Parathyroid adenoma (tissue), 2 donors: ENCODE data around the gene TMEM132A.

ENCODE experiments used
- H2AFZ ChIP-seq: fragments of 300-600 bp; sonication (generic); one replicate; pipeline ENCODE4 v1.7.0; 2017; ENCODE audit warnings: antibody characterized with exemption, mild to moderate bottlenecking
- H3K27ac ChIP-seq: fragments of 300-600 bp; sonication (generic); one replicate; pipeline ENCODE4 v1.7.0; 2017
- H3K27me3 ChIP-seq: fragments of 300-600 bp; sonication (generic); one replicate; pipeline ENCODE4 v1.7.0; 2017; ENCODE audit warnings: low read length; ENCODE audit not compliant: control insufficient read depth, insufficient read depth
- H3K36me3 ChIP-seq: fragments of 300-600 bp; sonication (generic); one replicate; pipeline ENCODE4 v1.7.0; 2017; ENCODE audit warnings: low read length; ENCODE audit not compliant: control insufficient read depth, insufficient read depth
- H3K4me1 ChIP-seq: fragments of 300-600 bp; sonication (generic); one replicate; pipeline ENCODE4 v1.7.0; 2017; ENCODE audit warnings: control low read depth
- H3K4me2 ChIP-seq: fragments of 300-600 bp; sonication (generic); one replicate; pipeline ENCODE4 v1.7.0; 2017; ENCODE audit warnings: low read length
- H3K4me3 ChIP-seq: fragments of 300-600 bp; sonication (generic); one replicate; pipeline ENCODE4 v1.7.0; 2017; ENCODE audit warnings: low read depth, low read length
- H3K79me2 ChIP-seq: fragments of 300-600 bp; sonication (generic); one replicate; pipeline ENCODE4 v1.7.0; 2017; ENCODE audit warnings: control low read depth
- H3K9ac ChIP-seq: fragments of 300-600 bp; sonication (generic); one replicate; pipeline ENCODE4 v1.7.0; 2017; ENCODE audit warnings: mild to moderate bottlenecking
- H3K9me3 ChIP-seq: fragments of 300-600 bp; sonication (generic); one replicate; pipeline ENCODE4 v1.7.0; 2017; ENCODE audit warnings: low read length; ENCODE audit not compliant: control insufficient read depth
- CTCF ChIP-seq: fragments of 300-600 bp; sonication (generic); IDR thresholded peaks from one replicate; pipeline ENCODE4 v1.7.0; 2017; ENCODE audit warnings: antibody characterized with exemption, mild to moderate bottlenecking
- donor health status: primary hyperparathyroidism.

TMEM132A gene

GRCh38 chr11:60931917-60932316 lies 7.7 kb downstream of the TMEM132A start:
- Histone ChIP-seq H3K4me3 (no peak overlapping the region), H3K27ac (no peak overlapping the region), H3K9me3 (no peaks in the 10 kb centered on the region), H3K27me3 (no peaks in the 10 kb centered on the region), H3K9ac (no peak overlapping the region), H3K79me2 (no peaks in the 10 kb centered on the region), H2AFZ (no peak overlapping the region), H3K4me2 (no peak overlapping the region), H3K4me1 (no peaks in the 10 kb centered on the region), H3K36me3 (no peaks in the 10 kb centered on the region)
- TF ChIP-seq CTCF: no peak

GRCh38 chr11:60932605-60933356 lies 8.5 kb downstream of the TMEM132A start:
- H3K4me1 ChIP-seq: no peaks in the 10 kb centered on the region
- no peaks in the 10 kb centered on the region for H3K27me3 ChIP-seq
- H2AFZ ChIP-seq: no peak overlapping the region
- no peak overlapping the region for H3K4me2 ChIP-seq
- H3K36me3 ChIP-seq: no peaks in the 10 kb centered on the region
- no peak overlapping the region for H3K9ac ChIP-seq
- no peak overlapping the region for H3K27ac ChIP-seq
- H3K79me2 ChIP-seq: no peaks in the 10 kb centered on the region
- H3K9me3 ChIP-seq: no peaks in the 10 kb centered on the region
- no peak for TF ChIP-seq CTCF
- H3K4me3 ChIP-seq: no peak overlapping the region

- Histone ChIP-seq H3K4me2 (no peak overlapping the region), H3K79me2 (no peaks in the 10 kb centered on the region), H3K4me3 (no peak overlapping the region), H3K4me1 (no peaks in the 10 kb centered on the region), H3K9me3 (no peaks in the 10 kb centered on the region), H3K27me3 (no peaks in the 10 kb centered on the region), H3K9ac (no peak overlapping the region), H2AFZ (no peak overlapping the region), H3K36me3 (no peaks in the 10 kb centered on the region), H3K27ac (no peak overlapping the region)
- no peak for TF ChIP-seq CTCF
These were observed 9.3 kb downstream of the TMEM132A start for GRCh38 chr11:60933416-60934123.

GRCh38 chr11:60934124-60934789 lies 10.0 kb downstream of the TMEM132A start:
- Histone ChIP-seq H3K79me2 (no peaks in the 10 kb centered on the region), H3K27me3 (no peaks in the 10 kb centered on the region), H3K4me1 (no peaks in the 10 kb centered on the region), H3K9me3 (no peaks in the 10 kb centered on the region), H3K9ac (no peak overlapping the region), H3K4me2 (no peak overlapping the region), H3K4me3 (no peak overlapping the region), H2AFZ (no peak overlapping the region), H3K36me3 (no peaks in the 10 kb centered on the region), H3K27ac (no peak overlapping the region)
- no peak for TF ChIP-seq CTCF
